GM20000 (cell line): ENCODE results near the gene REV1.

Experiments used
- DNase-seq: peaks from one replicate; pipeline ENCODE4 v3.0.0; 2012; ENCODE audit warnings: low spot score
- TF ChIP-seq, protein P1 (sequence below): IDR thresholded peaks from 2 replicates; pipeline ENCODE4 v1.5.1; 2012; ENCODE audit warnings: mild to moderate bottlenecking, control low read depth; ENCODE audit errors: extremely low read depth, missing control alignments

The REV1 gene

DNA sequence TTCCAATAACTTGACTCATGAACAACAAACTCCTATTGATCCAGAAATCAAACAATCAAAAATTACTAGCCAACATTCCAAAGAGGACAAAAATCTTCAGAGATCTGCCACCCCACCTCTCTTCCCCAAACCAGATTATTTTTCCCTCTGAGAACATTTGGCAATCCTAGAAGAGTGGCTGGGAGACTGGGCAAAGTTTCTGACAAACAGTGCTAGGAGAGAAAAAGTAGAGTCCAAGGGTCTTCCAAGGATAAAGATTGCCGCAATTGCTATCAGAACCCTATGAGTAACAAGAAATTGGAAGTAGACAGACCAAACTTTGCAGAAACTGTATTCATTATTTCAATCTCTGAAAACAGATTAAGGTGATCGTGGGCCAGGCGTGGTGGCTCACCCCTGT, 22.4 kb downstream of the REV1 start:
- TF ChIP-seq, protein P1, sequence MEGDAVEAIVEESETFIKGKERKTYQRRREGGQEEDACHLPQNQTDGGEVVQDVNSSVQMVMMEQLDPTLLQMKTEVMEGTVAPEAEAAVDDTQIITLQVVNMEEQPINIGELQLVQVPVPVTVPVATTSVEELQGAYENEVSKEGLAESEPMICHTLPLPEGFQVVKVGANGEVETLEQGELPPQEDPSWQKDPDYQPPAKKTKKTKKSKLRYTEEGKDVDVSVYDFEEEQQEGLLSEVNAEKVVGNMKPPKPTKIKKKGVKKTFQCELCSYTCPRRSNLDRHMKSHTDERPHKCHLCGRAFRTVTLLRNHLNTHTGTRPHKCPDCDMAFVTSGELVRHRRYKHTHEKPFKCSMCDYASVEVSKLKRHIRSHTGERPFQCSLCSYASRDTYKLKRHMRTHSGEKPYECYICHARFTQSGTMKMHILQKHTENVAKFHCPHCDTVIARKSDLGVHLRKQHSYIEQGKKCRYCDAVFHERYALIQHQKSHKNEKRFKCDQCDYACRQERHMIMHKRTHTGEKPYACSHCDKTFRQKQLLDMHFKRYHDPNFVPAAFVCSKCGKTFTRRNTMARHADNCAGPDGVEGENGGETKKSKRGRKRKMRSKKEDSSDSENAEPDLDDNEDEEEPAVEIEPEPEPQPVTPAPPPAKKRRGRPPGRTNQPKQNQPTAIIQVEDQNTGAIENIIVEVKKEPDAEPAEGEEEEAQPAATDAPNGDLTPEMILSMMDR: no peak
- DNase-seq: no peak

DNA sequence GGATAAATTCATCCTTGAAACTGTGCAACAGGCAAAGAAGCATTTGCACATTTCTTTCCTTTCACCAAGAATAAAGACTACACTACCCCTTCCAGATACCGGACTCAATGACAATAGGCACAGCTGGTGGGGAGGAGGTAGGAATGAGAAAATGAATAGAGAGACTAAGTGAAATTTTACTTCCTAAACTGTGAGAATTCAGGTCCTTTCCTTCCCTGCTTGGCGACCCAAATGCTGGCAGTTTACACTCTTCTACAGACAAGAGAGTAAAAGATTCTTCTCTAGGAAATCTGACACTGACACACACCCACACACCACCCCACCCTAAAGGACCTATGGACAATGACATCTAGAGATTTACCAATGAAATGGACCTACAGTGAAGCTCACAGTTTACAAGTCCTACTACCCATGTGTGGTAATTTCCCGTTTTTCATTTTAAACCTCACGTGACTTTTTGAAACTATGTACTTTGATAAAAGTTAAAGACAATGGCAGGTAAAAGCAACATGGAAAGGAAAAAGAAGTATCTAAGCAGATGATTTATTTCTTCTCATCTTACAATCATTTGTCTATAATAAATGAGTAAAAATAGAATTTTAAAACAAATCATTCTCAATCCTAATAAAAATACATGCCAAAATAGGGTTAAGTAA, 27.9 kb downstream of the REV1 start:
- TF ChIP-seq, protein P1: no peak
- DNase-seq: no peak

DNA sequence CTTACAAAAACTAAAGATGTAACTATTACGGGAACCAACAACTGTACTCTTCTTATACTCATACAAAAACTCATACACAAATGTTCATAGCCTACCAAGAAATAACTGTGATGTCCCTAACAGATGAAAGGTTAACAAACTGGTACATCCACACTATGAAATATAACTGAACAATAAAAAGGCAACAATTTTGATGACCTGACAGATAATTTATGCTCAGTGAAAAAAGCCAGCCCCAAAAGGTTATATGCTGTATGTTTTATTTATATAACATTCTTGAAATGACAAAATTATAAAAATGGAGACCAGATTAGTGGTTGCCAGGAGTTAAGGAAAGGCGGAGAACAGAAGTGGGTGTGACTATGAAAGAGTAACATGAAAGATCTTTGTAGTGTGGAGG, 31.3 kb downstream of the REV1 start:
- TF ChIP-seq, protein P1: no peak
- DNase-seq: no peak

DNA sequence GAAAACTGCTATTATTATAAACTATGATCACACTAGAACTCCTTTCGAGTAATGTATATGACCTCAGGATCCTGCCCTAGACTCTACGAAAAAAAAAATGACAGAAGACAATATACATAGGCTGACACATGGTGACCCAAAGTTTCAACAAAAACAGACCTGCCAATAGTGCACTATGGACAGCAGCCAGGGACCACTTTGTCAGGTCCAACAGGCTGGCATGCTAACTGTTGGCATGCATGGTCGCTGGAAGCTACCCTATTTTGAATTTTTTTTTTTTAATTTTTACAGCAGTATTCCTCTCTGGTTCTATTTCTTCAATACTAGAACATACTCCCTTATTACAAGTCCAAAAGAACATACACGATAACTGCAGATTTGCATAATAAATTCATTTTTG, 38.1 kb downstream of the REV1 start:
- TF ChIP-seq, protein P1: no peak
- no peak for DNase-seq

DNA sequence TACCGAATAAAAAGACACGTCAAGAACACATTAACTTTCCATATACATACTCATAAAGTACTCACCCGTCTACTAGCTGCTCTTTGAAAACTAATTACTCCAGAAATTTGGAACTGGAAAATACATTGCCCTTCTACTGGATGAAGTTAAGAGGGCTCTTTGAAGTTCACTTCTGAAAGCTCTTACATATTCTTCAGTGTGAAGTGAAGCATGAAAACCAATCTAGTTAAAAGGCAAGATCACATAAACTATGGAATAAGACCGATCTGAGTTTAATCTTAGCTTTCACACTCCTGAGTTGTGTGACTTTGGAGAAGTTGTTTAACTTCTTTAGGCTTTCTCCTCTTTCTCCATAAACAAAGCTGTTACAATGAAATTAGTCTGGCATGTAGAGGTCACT, 38.5 kb downstream of the REV1 start:
- TF ChIP-seq, protein P1: no peak
- DNase-seq: no peak

DNA sequence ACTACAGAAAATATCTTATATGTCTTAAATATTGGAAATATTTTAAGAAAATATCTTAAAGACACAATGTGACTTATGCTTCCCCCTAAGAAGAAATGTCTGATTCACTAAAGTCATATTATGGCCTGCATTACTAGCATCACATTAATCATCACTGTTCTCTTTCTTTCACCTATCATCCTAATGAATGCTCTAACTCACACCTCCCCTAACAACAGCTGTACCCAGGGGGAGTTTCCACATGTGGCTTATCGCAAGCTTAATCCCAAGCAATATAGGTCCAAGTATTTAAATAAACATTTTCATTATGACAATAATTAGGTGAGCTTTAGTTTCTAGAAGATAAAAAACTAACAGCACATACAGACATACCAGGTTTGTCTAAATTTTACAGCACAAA, 39.6 kb downstream of the REV1 start:
- DNase-seq: no peak
- TF ChIP-seq, protein P1: no peak

DNA sequence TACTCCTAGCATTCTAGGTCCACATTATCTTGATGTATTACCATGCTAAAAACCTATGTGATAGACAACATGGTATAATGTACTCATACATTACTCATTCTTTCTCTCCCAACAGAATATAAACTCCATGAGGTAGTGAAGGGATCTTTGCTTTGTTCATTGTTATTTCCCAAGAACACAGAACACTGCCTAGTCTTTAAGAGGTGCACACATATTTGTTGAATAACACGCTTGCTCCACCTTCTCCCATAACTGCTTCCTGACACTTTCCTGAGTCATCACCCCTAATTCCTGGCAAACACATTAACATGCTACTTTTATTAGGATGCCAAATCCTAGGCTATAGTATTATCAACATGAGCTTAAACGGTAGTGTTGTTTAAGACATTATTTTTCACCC, 41.3 kb downstream of the REV1 start:
- no peak for DNase-seq

More for the DNA sequence above, 41.3 kb downstream of the REV1 start:
- TF ChIP-seq, protein P1: no peak
